HG03460 (cell line): ENCODE results near the gene THSD7B.
"Not testable (repeated sequence)": the region's sequence is repeated elsewhere in the genome, so short reads cannot be mapped to it uniquely, and the experiment has no call there.

Source experiments
- ATAC-seq: cut with Tn5 transposase; IDR thresholded peaks from one replicate; pipeline ENCODE4 v1.9.1; 2021; ENCODE audit not compliant: unreplicated experiment

Gene THSD7B

DNA sequence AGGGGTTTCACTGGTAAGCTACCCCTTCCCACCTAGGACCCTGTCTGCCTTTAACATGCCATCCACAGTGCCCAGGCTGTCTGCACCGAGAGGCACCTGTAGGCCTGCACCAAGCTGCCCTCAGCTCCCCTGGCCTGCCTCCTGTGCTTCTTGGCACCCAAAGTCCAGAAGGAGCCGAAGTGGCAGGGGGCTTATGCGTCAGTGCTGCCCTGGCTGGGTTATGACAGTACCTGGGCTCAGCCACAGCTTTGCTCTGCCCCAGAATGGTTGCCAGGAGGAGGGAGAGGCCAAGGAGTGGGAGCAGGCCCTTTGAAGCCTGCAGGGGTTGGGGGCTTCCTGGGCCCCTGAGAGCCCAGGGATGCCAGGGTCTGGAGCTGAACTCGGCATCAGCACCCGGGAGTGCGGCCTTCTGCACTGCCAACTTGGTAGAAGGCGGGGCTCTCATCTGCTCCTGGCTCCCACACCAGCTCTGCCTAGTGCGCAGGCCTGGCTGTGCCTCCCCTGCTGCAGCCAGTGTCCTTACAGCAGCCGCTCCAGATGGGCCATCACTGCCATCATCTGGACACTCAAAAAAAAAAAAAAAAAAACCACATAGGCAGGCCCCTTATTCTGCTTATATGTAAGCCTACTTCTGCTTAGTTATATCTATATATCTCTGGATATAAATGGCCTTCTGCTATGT, 155.4 kb downstream of the THSD7B start:
- no peak for ATAC-seq

DNA sequence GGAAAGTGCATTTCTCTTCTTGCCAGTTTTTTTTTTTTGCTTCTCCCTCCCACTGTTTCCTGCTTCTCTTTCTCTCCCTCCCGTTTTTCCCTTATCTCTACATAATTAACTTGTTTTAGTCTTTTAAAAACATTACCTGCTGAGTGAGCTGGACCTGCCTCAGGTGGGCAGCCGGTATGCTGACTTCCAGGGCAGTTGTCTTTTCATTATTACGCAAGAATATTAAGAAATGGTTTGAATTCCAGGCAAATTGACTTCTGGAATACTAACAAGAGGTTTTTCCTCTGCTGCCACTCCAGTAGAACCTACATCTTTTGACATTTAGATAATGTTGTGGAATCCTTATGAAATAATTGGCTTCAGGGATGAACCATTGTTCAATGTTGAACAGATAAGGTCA, 161.8 kb downstream of the THSD7B start:
- ATAC-seq, result no peak

DNA sequence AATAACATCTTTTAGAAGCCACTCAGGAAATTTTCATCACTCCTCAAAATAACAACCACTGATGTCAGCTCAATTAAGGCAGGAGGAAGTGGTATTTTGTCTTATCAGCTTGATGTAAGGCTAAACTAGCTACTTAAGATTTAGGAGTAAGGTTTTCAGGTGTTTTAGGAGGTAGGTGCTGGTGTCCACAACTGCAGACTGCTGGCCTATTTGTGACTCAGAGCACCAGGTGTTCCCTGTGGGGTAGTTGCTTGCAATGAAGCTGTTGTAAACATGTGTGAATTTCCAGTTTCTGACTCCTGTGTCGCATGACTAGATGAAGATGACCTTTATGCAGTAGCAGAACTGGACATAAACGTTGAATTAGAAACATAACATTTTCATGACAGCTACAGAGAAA, 164.2 kb downstream of the THSD7B start:
- no peak for ATAC-seq

DNA sequence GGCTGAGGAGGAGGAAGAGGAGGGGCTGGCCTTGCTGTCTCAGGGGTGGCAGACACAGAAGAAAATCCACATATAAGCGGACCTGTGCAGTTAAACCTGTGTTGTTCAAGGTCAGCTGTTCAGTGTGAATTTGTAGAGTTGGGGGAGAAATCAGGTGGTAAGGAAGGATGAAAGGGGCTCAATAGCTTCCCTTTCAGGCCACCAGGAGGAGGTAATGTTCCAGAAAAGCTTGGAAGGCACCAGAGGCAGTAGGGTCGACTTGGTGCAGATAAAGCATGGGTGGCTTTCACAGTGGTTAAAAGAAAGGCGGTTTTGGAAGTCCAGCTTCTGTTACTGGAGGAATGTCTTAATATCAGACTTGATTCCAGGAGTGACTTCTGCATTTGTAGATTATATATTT, 167.4 kb downstream of the THSD7B start:
- ATAC-seq, result no peak

DNA sequence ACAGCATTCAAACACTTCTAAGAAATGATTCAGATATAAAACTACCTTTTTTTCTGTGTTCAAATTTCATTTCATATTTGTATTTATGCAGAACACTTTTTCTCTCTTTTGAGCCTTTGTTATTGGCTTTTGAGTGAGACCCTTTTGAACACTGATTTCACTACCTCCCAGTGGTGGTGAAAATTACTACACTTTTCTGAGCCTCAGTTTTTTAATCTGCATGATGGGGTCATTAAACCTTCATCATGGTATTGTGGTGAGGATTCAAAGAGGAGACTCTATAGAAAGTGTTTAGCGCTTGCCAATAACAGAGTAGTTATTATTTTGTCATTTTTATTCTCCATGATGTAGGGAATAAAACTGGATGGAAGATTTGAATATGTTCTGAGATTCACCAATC, 169.8 kb downstream of the THSD7B start:
- ATAC-seq, result no peak

DNA sequence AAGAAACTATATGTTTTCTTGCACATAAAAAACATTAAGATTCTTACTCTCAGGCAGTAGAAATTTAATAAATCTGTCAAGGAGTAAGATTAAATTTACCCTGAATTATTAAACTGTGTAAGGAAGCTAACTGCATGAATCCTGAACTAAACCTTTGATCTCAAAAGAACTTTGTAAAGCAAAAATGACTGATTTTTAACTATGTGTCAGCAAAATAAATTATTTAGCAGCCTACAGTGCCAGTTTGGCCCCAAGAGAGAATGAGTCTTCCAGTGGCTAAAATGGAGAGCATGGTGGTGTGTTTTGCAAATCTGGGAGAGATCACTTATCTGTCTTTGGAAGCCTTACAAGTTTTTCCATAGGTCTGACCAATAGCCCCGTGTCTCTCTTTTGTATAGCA, 190.7 kb downstream of the THSD7B start:
- no peak for ATAC-seq

DNA sequence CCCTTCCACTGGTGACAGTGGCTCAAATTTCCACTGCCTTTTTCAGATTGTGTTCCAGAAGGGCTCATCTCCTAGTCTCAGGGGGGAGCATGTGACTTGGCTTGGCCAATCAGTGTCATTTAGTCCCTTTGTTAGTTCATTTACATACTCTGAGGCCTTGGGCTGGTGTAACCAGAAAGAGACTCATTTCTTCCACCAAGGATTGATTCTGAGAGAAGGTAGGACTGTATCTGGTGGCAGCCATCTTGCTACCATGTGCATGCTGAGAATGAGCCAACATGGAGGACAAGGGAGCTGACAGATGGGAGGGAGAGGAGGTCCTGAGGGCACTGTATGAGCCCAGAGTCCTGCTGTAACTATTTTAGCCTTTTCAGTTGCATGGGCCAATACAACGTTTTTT, 191.7 kb downstream of the THSD7B start:
- ATAC-seq, result no peak

DNA sequence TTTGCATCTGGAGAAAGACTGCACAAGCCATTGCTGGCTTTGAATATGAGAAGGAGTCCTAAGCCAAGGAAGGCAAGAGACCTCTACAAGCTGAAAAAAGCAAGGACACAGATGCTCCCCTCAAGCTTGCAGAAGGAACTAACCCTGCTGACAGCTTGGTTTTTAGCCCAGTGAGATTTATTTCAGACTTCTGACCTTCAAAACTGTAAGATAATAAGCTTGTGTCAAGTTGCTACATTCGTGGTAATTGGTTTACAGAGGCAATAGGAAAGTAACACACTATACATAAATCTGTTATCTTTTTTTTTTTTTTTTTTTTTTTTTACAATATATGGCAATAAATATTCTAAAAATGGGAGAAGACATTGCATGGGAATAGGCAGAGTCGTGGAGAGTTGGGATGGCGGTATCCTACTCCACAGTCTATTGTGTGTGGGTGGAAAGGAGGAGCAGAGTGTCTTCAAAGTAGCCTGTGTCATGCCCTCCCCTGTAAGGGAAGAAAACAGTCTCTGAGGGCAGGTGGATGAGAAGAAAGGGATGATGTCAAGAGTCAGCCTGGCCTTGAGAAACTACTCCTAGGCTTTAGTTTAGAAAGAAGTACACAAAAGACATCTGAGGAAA, 196.9 kb downstream of the THSD7B start:
- ATAC-seq, result no peak

DNA sequence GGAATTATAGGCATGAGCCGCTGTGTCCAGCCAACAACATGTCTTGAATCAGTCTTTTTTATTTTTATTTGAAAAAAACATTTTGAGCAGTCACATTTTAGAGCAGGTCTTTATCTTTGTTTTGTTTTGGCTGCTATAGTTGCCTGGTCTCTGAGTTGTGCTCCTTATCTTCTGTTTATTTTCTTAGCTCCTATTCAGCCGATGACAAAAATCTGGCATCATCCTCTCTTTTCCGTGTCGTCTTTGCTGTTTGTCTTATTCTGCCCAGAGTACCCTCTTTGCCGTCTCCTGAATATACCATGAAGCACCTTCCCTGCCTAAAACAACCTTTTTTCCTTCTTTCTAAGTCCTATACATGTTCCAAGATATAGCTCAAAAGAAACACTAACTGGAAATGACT, 201.1 kb downstream of the THSD7B start:
- ATAC-seq, result no peak

DNA sequence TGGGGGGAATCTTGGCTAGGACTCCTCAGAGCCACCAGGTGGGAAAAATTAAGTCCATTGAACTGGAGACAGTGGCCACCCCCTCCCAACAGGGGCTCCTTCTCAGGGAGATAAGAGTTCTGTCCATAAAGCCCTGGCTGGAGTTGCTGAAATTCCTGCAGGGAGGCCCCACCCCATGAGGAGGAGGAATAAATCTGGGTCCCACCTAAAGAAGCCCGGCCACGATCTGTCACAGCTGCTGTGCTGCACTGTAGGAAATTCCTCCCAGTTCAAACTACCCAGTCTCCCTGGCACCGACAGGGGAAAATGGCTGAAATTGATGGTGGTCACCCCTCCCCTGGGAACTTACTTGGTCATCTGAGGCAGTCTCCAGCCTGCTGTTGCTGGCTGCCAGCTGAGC, 215.0 kb downstream of the THSD7B start:
- ATAC-seq, result no peak

DNA sequence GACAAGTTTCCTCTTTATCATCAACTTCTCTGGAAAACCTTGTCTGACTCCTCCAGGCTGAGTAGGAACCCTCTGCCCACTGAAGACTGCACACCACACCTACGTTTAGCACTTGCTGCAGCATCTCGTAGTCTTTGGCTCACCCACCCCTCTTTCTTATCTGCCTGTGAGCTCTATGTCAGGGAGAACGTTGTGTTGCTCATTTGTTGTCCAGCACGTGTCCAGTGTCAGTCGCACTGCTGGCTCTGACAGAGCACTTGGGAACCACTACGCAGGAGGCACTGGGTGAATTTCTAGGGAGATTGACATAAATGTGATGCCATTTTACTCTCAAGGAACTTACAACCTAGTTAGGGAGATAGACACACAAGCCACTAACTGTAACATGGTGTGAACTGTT, 216.3 kb downstream of the THSD7B start:
- ATAC-seq, result not testable (repeated sequence)

DNA sequence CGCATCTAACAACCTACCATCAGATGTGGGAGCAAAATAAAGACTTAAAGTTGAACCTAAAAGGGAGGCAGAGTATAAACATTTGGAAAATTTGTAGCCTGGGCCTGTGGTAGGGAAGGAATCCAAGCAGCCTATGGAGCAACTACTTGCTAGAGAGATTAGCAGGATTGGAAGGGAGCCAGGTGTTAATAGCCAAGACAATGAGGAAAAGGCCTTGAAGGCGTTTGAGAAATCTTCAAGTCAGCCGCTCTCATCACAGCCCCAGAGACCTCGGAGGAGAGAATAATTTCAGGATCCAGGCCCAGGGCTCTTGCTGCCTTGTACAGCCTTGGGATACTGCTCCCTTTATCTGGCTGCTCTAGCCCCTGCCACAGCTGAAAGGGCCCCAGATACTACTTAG, 219.7 kb downstream of the THSD7B start:
- ATAC-seq, result no peak

DNA sequence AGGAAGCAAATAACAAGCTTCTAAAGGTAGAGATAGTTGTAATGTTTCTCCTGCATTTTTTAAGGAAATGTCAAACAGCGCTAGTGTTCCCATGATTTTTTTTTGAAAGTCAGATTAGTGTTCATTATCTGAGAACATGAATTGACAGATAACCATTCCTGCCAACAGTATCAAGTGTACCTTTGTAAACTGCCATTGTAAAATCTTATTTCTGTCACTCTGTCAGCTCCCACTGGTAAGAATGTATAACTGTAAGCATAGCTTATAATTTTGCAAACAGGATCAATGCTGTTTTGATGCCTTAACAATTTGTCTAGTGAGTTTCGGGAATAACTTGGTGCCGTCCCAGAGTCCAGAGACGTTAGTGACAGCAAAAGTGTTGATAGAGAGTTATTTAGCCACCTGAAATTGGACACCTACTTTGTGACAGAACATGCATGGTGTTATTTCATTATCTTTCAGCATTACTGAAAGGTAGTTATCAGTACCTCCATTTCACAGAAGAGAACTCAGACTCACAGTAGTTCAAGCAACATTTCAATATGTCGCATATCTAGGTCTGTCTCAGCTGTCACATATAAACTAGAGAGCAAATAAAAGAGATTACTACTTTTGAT, 221.4 kb downstream of the THSD7B start:
- no peak for ATAC-seq

DNA sequence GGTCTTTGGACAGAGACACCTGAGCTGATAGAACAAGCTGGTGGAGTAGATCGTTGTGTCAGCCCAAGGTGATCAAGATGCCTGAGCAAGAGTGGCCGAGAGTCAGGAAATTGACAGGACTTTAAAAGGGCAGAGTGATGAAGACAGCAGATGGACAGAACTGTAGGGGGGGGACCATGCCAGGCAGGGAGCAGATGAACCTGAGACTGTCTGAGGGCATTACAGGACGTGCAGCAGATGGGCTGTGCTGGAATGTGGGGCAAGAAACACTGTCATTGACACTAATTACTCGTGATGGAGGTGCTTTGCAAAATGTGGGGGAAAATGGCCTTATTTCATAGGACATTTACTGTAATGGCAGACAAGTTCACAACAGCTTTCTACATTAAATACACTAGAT, 225.0 kb downstream of the THSD7B start:
- no peak for ATAC-seq

DNA sequence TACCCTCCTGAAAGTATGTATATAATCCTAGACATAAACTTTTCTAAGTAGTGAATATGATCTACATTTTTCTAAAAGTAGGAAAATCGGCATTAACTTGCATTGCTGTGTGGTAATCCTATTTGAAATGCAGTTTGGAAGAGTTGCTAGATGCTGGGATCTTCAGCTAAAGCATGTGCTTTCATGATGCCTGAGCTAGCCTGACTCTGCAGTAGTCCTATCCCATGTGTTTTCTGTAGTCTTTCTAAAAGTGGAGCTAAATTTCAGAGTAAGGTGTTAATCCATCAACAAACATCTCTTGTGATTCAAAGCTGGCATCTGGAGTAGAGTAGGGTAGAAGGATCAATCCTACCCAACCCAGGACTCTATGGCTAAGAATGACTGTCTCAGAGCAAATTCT, 229.4 kb downstream of the THSD7B start:
- ATAC-seq, result no peak

DNA sequence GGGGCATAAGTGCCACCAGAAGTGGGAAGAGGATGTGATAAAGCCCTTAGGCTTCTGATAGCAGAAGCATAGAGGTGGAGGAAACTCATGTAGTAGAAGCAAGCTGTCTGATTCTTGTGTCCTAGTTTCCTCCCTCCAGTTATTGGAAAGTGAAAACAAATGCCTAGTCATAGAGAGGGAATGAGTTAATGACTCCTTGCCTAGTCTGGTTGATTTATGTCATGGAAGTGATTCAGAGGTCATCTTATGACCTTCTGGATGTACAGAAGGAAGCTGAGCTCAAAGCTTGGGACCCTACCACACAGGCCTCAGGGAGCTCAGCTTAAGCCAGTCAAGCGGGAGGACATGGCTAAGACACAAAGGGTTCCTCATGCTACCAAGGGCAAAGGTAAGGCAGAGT, 232.2 kb downstream of the THSD7B start:
- no peak for ATAC-seq

DNA sequence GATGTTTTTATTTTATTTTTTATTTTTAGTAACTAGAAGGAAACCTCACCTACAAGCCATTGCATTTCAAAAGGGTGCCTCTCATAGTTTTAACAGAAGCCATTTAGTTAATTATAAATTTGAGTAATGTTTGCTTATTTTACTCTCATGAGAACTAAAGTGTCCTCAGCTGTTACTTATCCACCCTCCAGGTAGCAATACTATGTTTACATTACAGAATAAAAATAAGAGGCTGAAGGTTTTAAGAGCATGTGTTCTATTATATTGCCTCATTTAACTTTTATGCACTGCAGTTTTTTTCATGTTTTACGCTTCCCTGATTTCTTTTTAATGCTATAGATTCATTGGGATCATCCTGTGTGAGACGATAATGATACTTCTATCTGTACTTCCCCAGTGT, 235.5 kb downstream of the THSD7B start:
- no peak for ATAC-seq

DNA sequence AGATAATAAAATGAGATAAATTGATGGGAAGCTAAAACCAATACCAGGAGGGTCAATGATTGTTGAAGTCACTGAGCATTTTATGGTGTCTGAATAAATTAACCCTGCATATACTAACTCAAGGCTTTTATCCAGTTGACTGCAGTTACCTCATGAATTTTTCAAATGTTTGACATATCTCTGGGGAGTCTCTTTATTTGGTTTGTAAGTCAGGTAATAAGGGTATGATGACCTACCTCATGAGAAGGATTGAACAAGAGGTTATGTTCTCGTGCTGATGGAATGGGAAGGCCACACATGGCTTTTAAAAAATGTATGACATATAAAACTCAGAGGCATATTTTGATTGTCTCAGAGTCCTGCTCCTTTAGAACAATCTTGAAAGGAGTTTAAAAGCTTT, 237.6 kb downstream of the THSD7B start:
- ATAC-seq, result no peak

DNA sequence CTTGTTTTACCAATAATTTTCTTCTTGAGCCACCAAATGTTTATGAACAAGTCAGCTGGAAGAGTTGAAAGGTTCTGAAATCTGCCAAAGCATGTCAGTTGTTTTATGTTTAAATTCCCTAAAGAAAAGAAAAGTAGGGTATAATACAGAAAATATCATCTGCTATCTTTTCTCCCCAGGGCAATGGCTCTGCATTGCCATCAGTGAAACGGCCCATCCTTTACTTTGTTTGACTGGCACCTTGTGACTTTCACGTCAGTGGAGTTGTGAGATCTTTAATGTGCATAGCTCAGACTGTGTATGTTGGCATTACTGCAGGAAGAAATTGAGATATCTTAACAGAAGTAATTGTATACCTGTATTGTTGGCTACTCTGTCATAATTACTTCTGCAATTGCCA, 239.9 kb downstream of the THSD7B start:
- no peak for ATAC-seq

DNA sequence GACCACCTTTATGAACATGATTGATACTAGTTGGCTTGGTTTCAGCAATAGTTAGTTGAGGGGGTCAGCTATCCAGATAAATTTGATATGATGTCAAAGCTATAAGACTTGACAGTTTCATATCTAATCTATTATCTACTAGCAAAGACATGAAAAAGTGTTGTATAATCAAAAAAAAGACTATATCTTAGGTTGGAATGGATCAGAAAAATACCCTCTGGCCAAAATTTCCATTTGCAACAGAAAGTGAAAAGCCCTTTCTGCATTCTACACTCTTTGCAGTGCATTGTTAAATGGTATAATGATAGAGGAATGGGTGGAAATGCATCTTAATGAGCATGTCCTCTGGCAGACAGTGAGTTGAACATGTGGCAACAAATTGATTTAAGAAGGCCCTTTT, 242.6 kb downstream of the THSD7B start:
- no peak for ATAC-seq

DNA sequence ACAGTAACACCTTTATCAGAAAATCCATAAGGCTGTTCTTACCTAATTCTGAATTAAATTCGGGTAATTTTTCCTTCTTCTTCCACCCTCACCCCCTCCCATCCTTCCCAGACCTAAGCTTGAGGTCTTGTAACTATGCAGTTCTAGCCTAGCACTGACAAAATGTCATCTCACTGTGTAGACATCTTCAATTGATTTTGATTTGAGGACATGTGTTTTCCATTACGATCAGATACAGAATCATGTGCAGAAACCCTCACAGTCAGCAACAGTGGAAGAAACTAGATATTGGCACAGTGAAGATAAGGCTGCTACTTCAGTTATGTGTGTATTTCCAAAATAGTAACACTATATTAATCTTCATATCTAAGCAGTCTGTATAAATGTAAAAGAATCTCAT, 244.6 kb downstream of the THSD7B start:
- ATAC-seq, result no peak

DNA sequence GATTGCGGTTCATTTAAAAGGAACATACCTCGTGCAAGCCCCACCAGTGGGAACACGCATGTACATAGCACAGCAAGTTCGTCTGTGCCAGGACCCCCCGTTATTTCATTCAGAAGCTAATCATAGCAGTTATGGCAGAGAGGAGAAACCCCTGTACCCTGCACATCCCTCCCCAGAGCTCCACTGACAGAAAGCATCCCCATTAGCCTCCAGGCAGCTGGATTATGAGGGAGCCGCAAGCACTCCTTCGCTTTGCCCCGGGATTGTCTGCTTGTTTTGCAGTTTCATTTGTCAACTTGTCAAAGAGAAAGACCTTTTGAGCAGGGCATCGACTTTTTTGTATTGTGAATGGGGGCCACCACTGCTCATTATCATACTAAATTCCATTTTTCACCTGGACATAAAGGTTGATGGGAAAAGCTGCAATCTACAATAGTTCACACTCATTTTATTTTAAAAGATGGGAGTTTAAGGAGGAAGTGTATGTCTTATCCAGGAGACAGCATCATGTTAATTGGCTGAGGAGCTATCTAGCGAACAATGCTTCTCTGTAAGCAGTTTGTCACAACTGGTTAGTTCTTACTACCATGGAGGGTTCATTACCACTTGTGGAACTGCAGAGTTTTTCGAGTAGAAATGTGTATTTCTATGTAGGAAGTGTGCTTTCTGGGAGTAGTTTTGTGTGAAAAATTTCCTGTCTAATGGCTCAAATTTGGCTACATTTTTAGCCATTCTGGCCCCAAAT, 255.3 kb downstream of the THSD7B start:
- no peak for ATAC-seq
